ENCODE data around the gene NOL9. TPM values are rescaled to one million over a fixed set of nuclear protein-coding genes. Genes with fewer than 3 reads are reported as not detected.

Gene NOL9
- total RNA-seq = 27.9 TPM

DNA sequence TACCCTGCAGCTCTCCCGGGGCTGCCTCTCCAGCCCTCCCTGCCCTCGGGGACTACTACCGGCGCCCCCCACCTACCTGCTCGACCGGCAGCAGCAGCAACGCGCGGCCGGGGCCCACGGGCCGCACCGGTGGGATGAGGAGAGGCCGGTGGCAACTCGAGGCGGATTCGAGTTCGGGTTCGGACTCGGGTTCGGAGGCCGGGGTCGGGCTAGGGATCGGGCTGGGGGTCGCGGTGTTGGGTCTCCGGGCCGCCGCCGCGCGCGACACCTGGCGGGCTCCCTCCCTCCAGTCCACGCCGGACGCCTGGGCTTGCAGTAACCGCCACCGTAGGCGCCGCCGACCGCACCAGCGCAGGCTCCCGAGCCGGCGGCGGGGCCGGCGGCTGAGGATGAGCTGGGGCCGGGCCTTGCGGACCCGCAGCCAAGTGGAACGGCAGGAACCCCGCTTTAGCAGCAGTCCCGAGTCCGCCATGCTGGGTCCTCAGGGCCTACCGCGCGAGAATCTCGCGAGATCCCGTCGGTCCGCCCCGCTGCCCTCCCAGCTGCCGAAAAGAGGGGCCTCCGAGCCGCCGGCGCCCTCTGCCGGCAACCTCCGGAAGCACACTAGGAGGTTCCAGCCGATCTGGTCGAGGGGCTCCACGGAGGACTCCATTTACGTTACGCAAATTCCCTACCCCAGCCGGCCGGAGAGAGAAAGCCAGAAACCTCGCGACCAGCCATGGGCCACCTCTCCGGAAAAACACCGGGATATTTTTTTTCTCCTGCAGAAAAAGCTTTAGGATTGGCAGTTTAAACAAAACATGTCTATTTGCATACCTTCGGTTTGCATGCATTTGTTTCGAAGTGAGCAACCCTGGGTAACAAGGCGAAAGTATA lies at the start of gene NOL9:
Gene NOL9 (minus strand): TSS at position 483 of the 876 bp plus-strand sequence. CDS start 11 bp downstream, at position 472.

GRCh38 chr1:6602669-6603237 lies 48.4 kb upstream of the NOL9 start, which contains the start of gene KLHL21:
Gene KLHL21 (minus strand): TSS chr1:6602869. CDS start chr1:6602817, 52 bp downstream.

DNA sequence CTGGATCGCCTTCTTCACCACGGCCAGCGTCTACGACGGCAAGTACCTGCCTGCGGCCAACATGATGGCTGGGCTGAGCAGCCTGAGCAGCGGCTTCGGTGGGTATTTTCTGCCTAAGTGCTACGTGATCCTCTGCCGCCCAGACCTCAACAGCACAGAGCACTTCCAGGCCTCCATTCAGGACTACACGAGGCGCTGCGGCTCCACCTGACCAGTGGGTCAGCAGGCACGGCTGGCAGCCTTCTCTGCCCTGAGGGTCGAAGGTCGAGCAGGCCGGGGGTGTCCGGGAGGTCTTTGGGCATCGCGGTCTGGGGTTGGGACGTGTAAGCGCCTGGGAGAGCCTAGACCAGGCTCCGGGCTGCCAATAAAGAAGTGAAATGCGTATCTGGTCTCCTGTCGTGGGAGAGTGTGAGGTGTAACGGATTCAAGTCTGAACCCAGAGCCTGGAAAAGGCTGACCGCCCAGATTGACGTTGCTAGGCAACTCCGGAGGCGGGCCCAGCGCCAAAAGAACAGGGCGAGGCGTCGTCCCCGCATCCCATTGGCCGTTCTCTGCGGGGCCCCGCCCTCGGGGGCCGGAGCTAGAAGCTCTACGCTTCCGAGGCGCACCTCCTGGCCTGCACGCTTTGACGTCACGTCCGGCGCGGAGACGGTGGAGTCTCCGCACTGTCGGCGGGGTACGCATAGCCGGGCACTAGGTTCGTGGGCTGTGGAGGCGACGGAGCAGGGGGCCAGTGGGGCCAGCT lies 25.2 kb upstream of the NOL9 start, which contains the start of gene ZBTB48:
Gene ZBTB48 (plus strand): TSS at position 621 of the 745 bp plus-strand sequence. CDS start 616 bp downstream, outside the sequence.

GRCh38 chr1:6554907-6555778 lies 830 bp upstream of the NOL9 start, which contains the start of gene TAS1R1:
Gene TAS1R1 (plus strand): TSS chr1:6555307. CDS start chr1:6555374, 67 bp downstream.

DNA sequence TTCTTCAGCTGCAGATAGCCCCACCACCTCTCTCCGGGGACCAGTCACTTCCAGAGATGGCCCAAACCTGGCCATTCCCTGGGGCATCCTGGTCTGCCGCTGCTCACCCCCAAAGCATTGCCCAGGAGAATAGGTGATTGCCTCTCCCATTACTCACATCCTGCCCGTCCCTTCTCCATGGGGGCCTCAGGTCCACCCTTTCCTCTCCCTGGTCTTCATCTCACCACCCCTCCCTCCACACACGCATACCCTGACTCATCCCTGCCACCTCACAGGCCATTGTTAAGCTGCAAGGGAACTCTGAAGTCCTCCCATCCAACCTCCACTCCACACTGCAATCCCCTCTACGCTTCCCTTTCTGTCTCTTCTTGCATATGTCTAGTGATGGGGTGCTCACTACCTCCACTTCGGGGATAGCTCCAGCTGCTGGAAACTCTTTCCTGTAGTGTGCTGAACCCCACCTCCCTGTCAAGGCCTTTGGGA lies 62.8 kb downstream of the NOL9 start, which contains the start of gene PLEKHG5:
Gene PLEKHG5 (minus strand): TSS at position 188 of the 483 bp plus-strand sequence. CDS start 14,096 bp downstream, outside the sequence.

Small RNA genes lying within 50 kb of the gene (small RNA-seq; reads per million reads assigned to genes)
- gene RNU6-731P (ENCODE audit: low replicate concordance) = not detected

Other genes starting within 250 kb of the NOL9 start
- gene ACOT7, start 160.7 kb downstream of the NOL9 start, total RNA-seq = 13.5 TPM
- gene HES2, start 134.6 kb downstream of the NOL9 start, total RNA-seq = 0.35 TPM
- 9.3 TPM for gene ESPN, start 129.7 kb downstream of the NOL9 start, total RNA-seq
- 19.4 TPM for gene TNFRSF25, start 88.3 kb downstream of the NOL9 start, total RNA-seq
- 24.2 TPM for gene PLEKHG5, start 62.8 kb downstream of the NOL9 start, total RNA-seq
- gene TAS1R1, start 794 bp upstream of the NOL9 start, total RNA-seq = 0.53 TPM
- gene ZBTB48, start 25.5 kb upstream of the NOL9 start, total RNA-seq = 38.9 TPM
- 37.8 TPM for gene KLHL21, start 48.4 kb upstream of the NOL9 start, total RNA-seq
- 23.0 TPM for gene PHF13, start 59.2 kb upstream of the NOL9 start, total RNA-seq
- gene THAP3, start 70.4 kb upstream of the NOL9 start, total RNA-seq = 37.8 TPM
- 47.0 TPM for gene DNAJC11, start 147.3 kb upstream of the NOL9 start, total RNA-seq
- gene CAMTA1, start 230.9 kb upstream of the NOL9 start, total RNA-seq = 50.2 TPM

Data from metanephros (tissue), 2 donors.